IMR-90 (cell line): Measurements from ENCODE around the gene SLC25A24. TPM values are rescaled to one million over a fixed set of nuclear protein-coding genes. Genes with fewer than 3 reads are reported as not detected.

Experiments used
- ATAC-seq: fragments of 200-7000 bp; cut with Tn5 transposase; 2 replicates; pipeline ENCODE4 v1.9.1; 2020; ENCODE audit warnings: low read depth, mild to moderate bottlenecking, moderate library complexity
- BruUV-seq: library from RNA; stranded (reverse); fragments of 400-500 nt; replicated peaks from 2 replicates; lab custom pipeline; 2021; lab: Mats Ljungman, UMichigan
- CTCF ChIA-PET: fragments of 300-600 bp; formaldehyde crosslinking; extraction: SDS; loops from one replicate; lab custom pipeline; 2021; ENCODE audit warnings: antibody characterized with exemption; lab: Yijun Ruan, JAX
- POLR2A ChIA-PET: fragments of 300-600 bp; sonication (Branson Sonifier 250); formaldehyde crosslinking; loops from one replicate; lab custom pipeline; 2022; ENCODE audit warnings: antibody characterized with exemption; ENCODE audit not compliant: unreplicated experiment; lab: Charles Lee
- DNase-seq: peaks from one replicate; pipeline ENCODE4 v3.0.0; 2013
- H2AFZ ChIP-seq: replicated peaks from 2 replicates; pipeline ENCODE3; 2013; ENCODE audit warnings: low read length, mild to moderate bottlenecking; ENCODE audit not compliant: poor library complexity
- H2AK5ac ChIP-seq: 2 replicates; pipeline ENCODE4 v1.6.1; 2013; ENCODE audit warnings: low read depth, low read length, inconsistent platforms
- H2AK9ac ChIP-seq: replicated peaks from 2 replicates; pipeline ENCODE3; 2013; ENCODE audit warnings: mild to moderate bottlenecking, low read depth, low read length, moderate library complexity; ENCODE audit not compliant: poor library complexity
- H2BK120ac ChIP-seq: 2 replicates; pipeline ENCODE4 v1.6.1; 2013; ENCODE audit warnings: low read depth, low read length, inconsistent platforms
- H2BK15ac ChIP-seq: 3 replicates; pipeline ENCODE4 v1.6.1; 2013; ENCODE audit warnings: low read depth, low read length, inconsistent platforms
- H2BK20ac ChIP-seq: 2 replicates; pipeline ENCODE4 v1.6.1; 2013; ENCODE audit warnings: low read depth, mild to moderate bottlenecking, inconsistent platforms, low read length, moderate library complexity
- H2BK5ac ChIP-seq: 2 replicates; pipeline ENCODE4 v1.6.1; 2013; ENCODE audit warnings: mild to moderate bottlenecking, low read depth, low read length, inconsistent platforms; ENCODE audit not compliant: poor library complexity, severe bottlenecking
- H3K14ac ChIP-seq: replicated peaks from 2 replicates; pipeline ENCODE4 v1.6.1; 2013; ENCODE audit warnings: low read depth, low read length, inconsistent platforms
- H3K18ac ChIP-seq: 2 replicates; pipeline ENCODE4 v1.6.1; 2013; ENCODE audit warnings: low read depth, low read length, control low read depth
- H3K23ac ChIP-seq: 2 replicates; pipeline ENCODE4 v1.6.1; 2013; ENCODE audit warnings: low read depth, low read length, inconsistent platforms
- H3K27ac ChIP-seq: 2 replicates; pipeline ENCODE4 v1.5.1; 2013; ENCODE audit warnings: mild to moderate bottlenecking, control low read depth, low read length; ENCODE audit not compliant: insufficient read depth
- H3K27me3 ChIP-seq: 2 replicates; pipeline ENCODE4 v1.6.1; 2013; ENCODE audit warnings: low read length; ENCODE audit not compliant: control insufficient read depth, insufficient read depth
- H3K36me3 ChIP-seq: 2 replicates; pipeline ENCODE4 v1.6.1; 2013; ENCODE audit warnings: low read length, mixed read lengths; ENCODE audit not compliant: control insufficient read depth, insufficient read depth
- H3K4ac ChIP-seq: 2 replicates; pipeline ENCODE4 v1.6.1; 2013; ENCODE audit warnings: low read depth, low read length, inconsistent platforms
- H3K4me1 ChIP-seq: 2 replicates; pipeline ENCODE4 v1.6.1; 2013; ENCODE audit warnings: low read length, mixed read lengths; ENCODE audit not compliant: control insufficient read depth, insufficient read depth
- H3K4me2 ChIP-seq: 2 replicates; pipeline ENCODE4 v1.6.1; 2013; ENCODE audit warnings: low read depth, mild to moderate bottlenecking, control low read depth, low read length, moderate library complexity
- H3K4me3 ChIP-seq: 2 replicates; pipeline ENCODE4 v1.5.1; 2013; ENCODE audit warnings: low read depth, mild to moderate bottlenecking, control low read depth, low read length, moderate library complexity; ENCODE audit not compliant: insufficient read depth
- H3K56ac ChIP-seq: 2 replicates; pipeline ENCODE4 v1.6.1; 2013; ENCODE audit warnings: low read length, inconsistent platforms; ENCODE audit not compliant: insufficient read depth; ENCODE audit errors: extremely low read depth
- H3K79me1 ChIP-seq, 2 experiments: 2 replicates each; pipeline ENCODE4 v1.6.1; 2013; ENCODE audit warnings: low read length in 2 of 2, inconsistent platforms in 1 of 2, low read depth in 1 of 2
- H3K9ac ChIP-seq: 2 replicates; pipeline ENCODE4 v1.6.1; 2013; ENCODE audit warnings: low read depth, low read length, control low read depth
- H3K9me1 ChIP-seq: 2 replicates; pipeline ENCODE4 v1.6.1; 2013; ENCODE audit warnings: low read length, inconsistent platforms; ENCODE audit not compliant: insufficient read depth
- H3K9me3 ChIP-seq: 2 replicates; pipeline ENCODE4 v1.6.1; 2013; ENCODE audit warnings: low read length; ENCODE audit not compliant: control insufficient read depth, insufficient read depth
- H4K20me1 ChIP-seq: 2 replicates; pipeline ENCODE4 v1.6.1; 2013; ENCODE audit warnings: low read length, inconsistent platforms; ENCODE audit not compliant: insufficient read depth
- H4K5ac ChIP-seq: 2 replicates; pipeline ENCODE4 v1.6.1; 2013; ENCODE audit warnings: mild to moderate bottlenecking, low read depth, low read length, control low read depth
- H4K8ac ChIP-seq, 2 experiments: 2 replicates each; pipeline ENCODE4 v1.6.1; 2013; ENCODE audit warnings: low read depth in 2 of 2, low read length in 2 of 2, control low read depth in 1 of 2, inconsistent platforms in 1 of 2
- H4K91ac ChIP-seq: 2 replicates; pipeline ENCODE4 v1.6.1; 2013; ENCODE audit warnings: low read depth, low read length, inconsistent platforms; ENCODE audit not compliant: insufficient read depth
- BHLHE40 ChIP-seq: fragments of 150-350 bp; IDR thresholded peaks from 2 replicates; pipeline ENCODE4 v1.6.1; 2016; ENCODE audit warnings: mild to moderate bottlenecking, low read depth, low read length
- CEBPB ChIP-seq: IDR thresholded peaks from 2 replicates; pipeline ENCODE4 v1.6.1; 2012; ENCODE audit warnings: low read depth, low read length, improper control_type of control experiment
- CHD1 ChIP-seq: IDR thresholded peaks from 2 replicates; pipeline ENCODE4 v1.6.1; 2012; ENCODE audit warnings: low read depth, low read length, improper control_type of control experiment
- ELK1 ChIP-seq: fragments of 150-350 bp; IDR thresholded peaks from 2 replicates; pipeline ENCODE4 v1.6.1; 2016; ENCODE audit warnings: low read depth, mild to moderate bottlenecking, low read length, moderate library complexity, borderline replicate concordance
- MAZ ChIP-seq: IDR thresholded peaks from 2 replicates; pipeline ENCODE4 v1.6.1; 2012; ENCODE audit warnings: low read depth, mild to moderate bottlenecking, low read length, improper control_type of control experiment, moderate library complexity, borderline replicate concordance
- NFE2L2 ChIP-seq: fragments of 150-350 bp; IDR thresholded peaks from 2 replicates; pipeline ENCODE4 v1.6.1; 2016; ENCODE audit warnings: low read depth, mild to moderate bottlenecking, low read length
- RFX5 ChIP-seq: IDR thresholded peaks from 2 replicates; pipeline ENCODE4 v1.8.0; 2012; ENCODE audit warnings: low read depth, mild to moderate bottlenecking, low read length, moderate library complexity
- WGBS, 2 experiments: methylation state at CpG; one replicate each; pipeline versions ENCODE4 v1.1.5 to v1.1.7; 2013; ENCODE audit warnings: missing lambda C conversion rate in 2 of 2; ENCODE audit not compliant: insufficient read length in 1 of 2; ENCODE audit errors: extremely low coverage in 2 of 2; 5-methylcytosine and 5-hydroxymethylcytosine counted together
- dilution Hi-C: fragments of 300-500 bp; cut with HindIII; formaldehyde crosslinking; loops from one replicate; pipeline ENCODE4 v1.14.3; 2018; ENCODE audit warnings: low sequenced_read_pairs; ENCODE audit not compliant: unreplicated experiment
- in situ Hi-C: fragments of 300-500 bp; cut with MboI; formaldehyde crosslinking; loops from 3 replicates; pipeline ENCODE4 v1.14.3; 2019; ENCODE audit warnings: low sequenced_read_pairs, inconsistent platforms, mixed read lengths
- intact Hi-C: fragments of 100-400 bp; cut with micrococcal nuclease; formaldehyde crosslinking; loops from 2 replicates; pipeline ENCODE4 v1.10.0; 2022
- polyA plus RNA-seq, 3 experiments: library from polyadenylated mRNA; depleted of rRNA; stranded (reverse); fragments of >200 nt; gene quantifications; 2 replicates each; pipeline ENCODE4 v1.2.3, GENCODE V29; 2012; ENCODE audit warnings: low replicate concordance in 1 of 3
- total RNA-seq: library from RNA; depleted of rRNA; stranded (reverse); fragments of >200 nt; gene quantifications from 2 replicates; pipeline ENCODE4 v1.2.3, GENCODE V29; 2012

Gene SLC25A24
- total and polyA plus RNA-seq, 2 of the 4 experiments (the other 2 are of a cell fraction): 19.4 to 20.4 TPM

GRCh38 chr1:108140936-108141335, 59.2 kb downstream of the SLC25A24 start:
- 0 out of 2 replicates have a peak overlapping the region, but pooled peaks have one; percentile 52 for H3K14ac ChIP-seq
- peaks cover 9 to 21% of the 10 kb centered on the region in 2 experiments for H3K79me1 ChIP-seq
- H4K8ac ChIP-seq: no peak overlapping the region; a peak in 1 of 4 replicates
- H2AK9ac ChIP-seq: no peak overlapping the region
- ATAC-seq (no peak), DNase-seq (no peak)
- no peak for TF ChIP-seq ELK1
- TF ChIP-seq NFE2L2: no peak
- no peak for TF ChIP-seq CEBPB
- no peak for TF ChIP-seq CHD1
- TF ChIP-seq RFX5: no peak
- no peak for TF ChIP-seq BHLHE40
- TF ChIP-seq MAZ: no peak
- H3K4me2 ChIP-seq: no peak overlapping the region
- no peak overlapping the region for H3K4ac ChIP-seq
- no peak overlapping the region for H2AFZ ChIP-seq
- no peak overlapping the region; the same call in 1 of the 2 replicates for H3K18ac ChIP-seq
- no peak overlapping the region for H3K9ac ChIP-seq
- CTCF ChIA-PET: no interaction called here
- no peak overlapping the region for H3K56ac ChIP-seq
- peak overlapping the region; percentile 58 for H2BK5ac ChIP-seq
- in situ Hi-C loops (no loop called here), dilution Hi-C loops (no loop called here), intact Hi-C loops (no loop called here)
- no peak overlapping the region for H2BK120ac ChIP-seq
- H3K36me3 ChIP-seq: peaks cover 18% of the 10 kb centered on the region
- H3K4me1 ChIP-seq: peaks cover 2% of the 10 kb centered on the region
- H3K4me3 ChIP-seq: no peak overlapping the region
- H3K9me3 ChIP-seq: no peaks in the 10 kb centered on the region
- 0 out of 2 replicates have a peak, but pooled peaks cover 3% of the 10 kb centered on the region for H3K9me1 ChIP-seq
- no peak overlapping the region for H2BK15ac ChIP-seq
- no peak overlapping the region for H2AK5ac ChIP-seq
- H4K91ac ChIP-seq: no peak overlapping the region
- H3K23ac ChIP-seq: no peak overlapping the region
- H3K27me3 ChIP-seq: no peaks in the 10 kb centered on the region
- POLR2A ChIA-PET: no interaction called here
- H3K27ac ChIP-seq: no peak overlapping the region
- BruUV-seq: no TSS peak
- no CpG with 5 or more reads among the region's 1 CpG for WGBS, 2 experiments
- H2BK20ac ChIP-seq: no peak overlapping the region
- H4K20me1 ChIP-seq: no peaks in the 10 kb centered on the region; the same call in 1 of the 2 replicates
- no peak overlapping the region for H4K5ac ChIP-seq
